Measurements from ENCODE around the gene VWCE. TPM values are rescaled to one million over a fixed set of nuclear protein-coding genes. Genes with fewer than 3 reads are reported as not detected.

The VWCE gene
- total and polyA plus RNA-seq, 2 donors = 2.4 to 11.5 TPM

GRCh38 chr11:61279934-61280659 lies 15.0 kb downstream of the VWCE start:
- Histone ChIP-seq H3K27ac (ENCODE audit: low read depth in 1 of 2, low read length in 1 of 2) (no peak overlapping the region), H3K36me3 (ENCODE audit: control insufficient read depth in 2 of 2, insufficient read depth in 2 of 2, low read length in 1 of 2) (peaks cover 11 to 15% of the 10 kb centered on the region in 2 donors), H3K27me3 (ENCODE audit: control insufficient read depth in 2 of 2, insufficient read depth in 1 of 2, low read length in 1 of 2) (no peaks in the 10 kb centered on the region), H3K4me1 (ENCODE audit: control insufficient read depth in 2 of 2, insufficient read depth in 2 of 2, low read length in 2 of 2) (no peaks in the 10 kb centered on the region), H3K9me3 (ENCODE audit: control insufficient read depth in 2 of 2, insufficient read depth in 1 of 2, low read length in 1 of 2) (no peaks in the 10 kb centered on the region), H3K4me3 (ENCODE audit: low read length in 2 of 2) (no peak overlapping the region)
- no peak for DNase-seq (ENCODE audit: low read depth in 6 of 9, low spot score in 9 of 9)
- 96% methylated on average over 12 of the region's 12 CpGs for WGBS

DNA sequence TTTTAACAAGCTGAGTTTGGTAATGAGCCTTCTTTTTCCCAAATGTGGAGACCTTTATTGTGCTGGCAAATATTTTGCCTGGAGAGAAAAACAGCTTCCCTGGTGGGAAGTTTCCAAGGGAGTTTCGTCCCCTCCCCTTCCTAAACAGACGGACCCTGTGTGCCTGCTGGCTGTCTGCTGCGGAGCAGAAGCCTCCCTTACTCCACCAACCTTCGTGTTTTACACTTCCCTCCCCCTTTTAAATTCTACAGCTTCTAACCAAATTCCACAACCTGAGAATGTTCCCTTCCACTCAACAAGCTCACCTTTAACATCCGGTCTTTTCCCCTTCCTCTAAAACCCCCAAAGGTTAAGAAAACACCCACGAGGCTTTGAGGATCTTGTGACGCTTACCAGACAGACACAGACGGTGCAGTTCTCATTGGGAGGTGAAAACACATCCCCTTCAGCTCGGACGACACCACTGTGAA lies 17.1 kb downstream of the VWCE start:
- H3K4me1 ChIP-seq (ENCODE audit: control insufficient read depth in 2 of 2, insufficient read depth in 2 of 2, low read length in 2 of 2) = no peaks in the 10 kb centered on the region
- no peaks in the 10 kb centered on the region for H3K9me3 ChIP-seq (ENCODE audit: control insufficient read depth in 2 of 2, insufficient read depth in 1 of 2, low read length in 1 of 2)
- H3K27me3 ChIP-seq (ENCODE audit: control insufficient read depth in 2 of 2, insufficient read depth in 1 of 2, low read length in 1 of 2) = no peaks in the 10 kb centered on the region
- no peak overlapping the region for H3K27ac ChIP-seq (ENCODE audit: low read depth in 1 of 2, low read length in 1 of 2)
- peaks cover 11 to 20% of the 10 kb centered on the region in 2 donors for H3K36me3 ChIP-seq (ENCODE audit: control insufficient read depth in 2 of 2, insufficient read depth in 2 of 2, low read length in 1 of 2)
- WGBS = 92% methylated on average over 10 of the region's 10 CpGs
- no peak overlapping the region for H3K4me3 ChIP-seq (ENCODE audit: low read length in 2 of 2)
- DNase-seq (ENCODE audit: low read depth in 6 of 9, low spot score in 9 of 9) = no peak

DNA sequence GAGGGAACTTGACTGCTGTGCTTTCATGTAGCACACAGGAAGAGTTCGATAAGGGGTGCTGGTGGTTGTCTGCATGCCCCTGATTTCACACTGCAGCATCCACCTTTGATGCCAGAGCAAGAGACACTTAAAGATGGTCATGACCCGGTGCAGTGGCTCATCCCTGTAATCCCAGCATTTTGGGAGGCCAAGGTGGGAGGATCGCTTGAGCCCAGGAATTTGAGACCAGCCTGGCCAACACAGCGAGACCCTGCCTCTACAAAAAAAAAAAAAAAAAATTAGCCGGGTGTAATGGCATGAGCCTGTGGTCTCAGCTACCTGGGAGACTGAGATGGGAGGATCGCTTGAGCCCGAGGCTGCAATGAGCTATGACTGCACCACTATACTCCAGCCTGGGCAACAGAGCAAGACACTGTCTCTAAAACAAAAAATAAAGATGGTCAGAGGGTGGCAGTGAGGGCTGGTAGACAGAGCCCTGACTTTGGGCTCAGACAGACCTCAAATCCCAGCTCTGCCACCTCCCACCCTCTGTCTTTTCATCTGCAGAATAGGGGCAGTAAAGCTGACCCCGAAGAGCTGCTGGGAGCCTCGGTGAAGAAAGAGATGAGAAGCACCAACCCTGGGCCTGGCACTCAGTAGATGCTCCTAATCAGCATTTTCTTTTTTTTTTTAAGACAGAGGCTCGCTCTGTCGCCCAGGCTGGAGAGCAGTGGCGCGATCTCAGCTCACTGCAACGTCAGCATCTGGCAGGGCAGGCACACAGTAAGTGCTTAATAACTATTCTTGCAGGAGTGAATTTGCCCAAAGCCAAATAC lies 17.7 kb downstream of the VWCE start:
- H3K27me3 ChIP-seq (ENCODE audit: control insufficient read depth in 2 of 2, insufficient read depth in 1 of 2, low read length in 1 of 2) = no peaks in the 10 kb centered on the region
- no peak for DNase-seq (ENCODE audit: low read depth in 6 of 9, low spot score in 9 of 9)
- H3K36me3 ChIP-seq (ENCODE audit: control insufficient read depth in 2 of 2, insufficient read depth in 2 of 2, low read length in 1 of 2) = peaks cover 15 to 20% of the 10 kb centered on the region in 2 donors
- H3K4me1 ChIP-seq (ENCODE audit: control insufficient read depth in 2 of 2, insufficient read depth in 2 of 2, low read length in 2 of 2) = no peaks in the 10 kb centered on the region
- no peaks in the 10 kb centered on the region for H3K9me3 ChIP-seq (ENCODE audit: control insufficient read depth in 2 of 2, insufficient read depth in 1 of 2, low read length in 1 of 2)
- no peak overlapping the region for H3K27ac ChIP-seq (ENCODE audit: low read depth in 1 of 2, low read length in 1 of 2)
- no peak overlapping the region for H3K4me3 ChIP-seq (ENCODE audit: low read length in 2 of 2)
- 96% methylated on average over 14 of the region's 14 CpGs for WGBS

DNA sequence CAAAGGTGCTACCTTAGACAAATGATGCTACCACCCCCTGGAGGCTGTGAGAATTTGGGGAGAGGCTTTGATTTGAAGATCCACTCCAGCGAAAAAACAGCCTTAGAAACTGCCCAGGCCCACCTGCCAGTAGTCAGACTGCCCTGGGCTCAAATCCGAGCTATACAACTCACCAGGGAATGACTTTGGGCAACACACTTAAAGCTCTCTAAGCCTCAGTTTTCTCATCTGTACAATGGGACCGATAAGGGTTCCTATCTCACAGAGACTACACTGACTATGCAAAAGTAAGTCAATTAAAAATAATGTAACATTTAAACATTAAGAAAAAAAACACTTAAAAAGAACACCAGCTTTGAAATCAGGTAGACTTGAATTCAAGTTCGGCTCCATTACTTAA lies 19.9 kb downstream of the VWCE start:
- peaks cover 8 to 13% of the 10 kb centered on the region in 2 donors for H3K36me3 ChIP-seq (ENCODE audit: control insufficient read depth in 2 of 2, insufficient read depth in 2 of 2, low read length in 1 of 2)
- 97% methylated on average over 4 of the region's 4 CpGs for WGBS
- no peaks in the 10 kb centered on the region for H3K4me1 ChIP-seq (ENCODE audit: control insufficient read depth in 2 of 2, insufficient read depth in 2 of 2, low read length in 2 of 2)
- H3K4me3 ChIP-seq (ENCODE audit: low read length in 2 of 2) = no peak overlapping the region
- no peaks in the 10 kb centered on the region for H3K9me3 ChIP-seq (ENCODE audit: control insufficient read depth in 2 of 2, insufficient read depth in 1 of 2, low read length in 1 of 2)
- no peaks in the 10 kb centered on the region for H3K27me3 ChIP-seq (ENCODE audit: control insufficient read depth in 2 of 2, insufficient read depth in 1 of 2, low read length in 1 of 2)
- no peak overlapping the region for H3K27ac ChIP-seq (ENCODE audit: low read depth in 1 of 2, low read length in 1 of 2)
- DNase-seq (ENCODE audit: low read depth in 6 of 9, low spot score in 9 of 9) = no peak

GRCh38 chr11:61274084-61274483 lies 21.0 kb downstream of the VWCE start:
- peaks cover 8 to 11% of the 10 kb centered on the region in 2 donors for H3K36me3 ChIP-seq (ENCODE audit: control insufficient read depth in 2 of 2, insufficient read depth in 2 of 2, low read length in 1 of 2)
- H3K27ac ChIP-seq (ENCODE audit: low read depth in 1 of 2, low read length in 1 of 2) = no peak overlapping the region
- no peaks in the 10 kb centered on the region for H3K27me3 ChIP-seq (ENCODE audit: control insufficient read depth in 2 of 2, insufficient read depth in 1 of 2, low read length in 1 of 2)
- WGBS = 98% methylated on average over 4 of the region's 4 CpGs
- no peaks in the 10 kb centered on the region for H3K4me1 ChIP-seq (ENCODE audit: control insufficient read depth in 2 of 2, insufficient read depth in 2 of 2, low read length in 2 of 2)
- DNase-seq (ENCODE audit: low read depth in 6 of 9, low spot score in 9 of 9) = no peak
- no peaks in the 10 kb centered on the region for H3K9me3 ChIP-seq (ENCODE audit: control insufficient read depth in 2 of 2, insufficient read depth in 1 of 2, low read length in 1 of 2)
- H3K4me3 ChIP-seq (ENCODE audit: low read length in 2 of 2) = no peak overlapping the region

- Histone ChIP-seq H3K9me3 (ENCODE audit: control insufficient read depth in 2 of 2, insufficient read depth in 1 of 2, low read length in 1 of 2) (no peaks in the 10 kb centered on the region), H3K4me1 (ENCODE audit: control insufficient read depth in 2 of 2, insufficient read depth in 2 of 2, low read length in 2 of 2) (no peaks in the 10 kb centered on the region), H3K4me3 (ENCODE audit: low read length in 2 of 2) (no peak overlapping the region), H3K27me3 (ENCODE audit: control insufficient read depth in 2 of 2, insufficient read depth in 1 of 2, low read length in 1 of 2) (no peaks in the 10 kb centered on the region), H3K36me3 (ENCODE audit: control insufficient read depth in 2 of 2, insufficient read depth in 2 of 2, low read length in 1 of 2) (peaks cover 8 to 11% of the 10 kb centered on the region in 2 donors), H3K27ac (ENCODE audit: low read depth in 1 of 2, low read length in 1 of 2) (no peak overlapping the region)
- 96% methylated on average over 16 of the region's 16 CpGs for WGBS
- no peak for DNase-seq (ENCODE audit: low read depth in 6 of 9, low spot score in 9 of 9)
These were observed 21.7 kb downstream of the VWCE start for GRCh38 chr11:61273178-61274078.

DNA sequence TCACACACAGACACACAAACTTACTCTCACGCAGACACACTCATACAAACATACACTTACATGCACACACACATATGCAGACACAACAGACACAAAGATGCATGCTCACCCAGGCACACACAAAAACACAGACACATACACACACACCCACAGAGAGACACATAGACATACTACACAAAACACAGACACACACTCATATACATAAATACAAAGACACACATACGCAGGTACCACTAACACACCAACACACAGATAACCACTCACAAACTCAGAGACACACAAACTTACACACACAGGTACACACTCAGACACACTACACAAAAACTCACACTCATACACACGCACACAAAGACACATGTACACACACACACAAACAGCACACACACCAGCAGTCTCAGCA lies 22.4 kb downstream of the VWCE start:
- 100% methylated on average over 3 of the region's 3 CpGs for WGBS
- H3K4me1 ChIP-seq (ENCODE audit: control insufficient read depth in 2 of 2, insufficient read depth in 2 of 2, low read length in 2 of 2) = no peaks in the 10 kb centered on the region
- no peaks in the 10 kb centered on the region for H3K9me3 ChIP-seq (ENCODE audit: control insufficient read depth in 2 of 2, insufficient read depth in 1 of 2, low read length in 1 of 2)
- no peaks in the 10 kb centered on the region for H3K27me3 ChIP-seq (ENCODE audit: control insufficient read depth in 2 of 2, insufficient read depth in 1 of 2, low read length in 1 of 2)
- H3K4me3 ChIP-seq (ENCODE audit: low read length in 2 of 2) = no peak overlapping the region
- H3K36me3 ChIP-seq (ENCODE audit: control insufficient read depth in 2 of 2, insufficient read depth in 2 of 2, low read length in 1 of 2) = peaks cover 8 to 11% of the 10 kb centered on the region in 2 donors
- no peak for DNase-seq (ENCODE audit: low read depth in 6 of 9, low spot score in 9 of 9)
- H3K27ac ChIP-seq (ENCODE audit: low read depth in 1 of 2, low read length in 1 of 2) = no peak overlapping the region

DNA sequence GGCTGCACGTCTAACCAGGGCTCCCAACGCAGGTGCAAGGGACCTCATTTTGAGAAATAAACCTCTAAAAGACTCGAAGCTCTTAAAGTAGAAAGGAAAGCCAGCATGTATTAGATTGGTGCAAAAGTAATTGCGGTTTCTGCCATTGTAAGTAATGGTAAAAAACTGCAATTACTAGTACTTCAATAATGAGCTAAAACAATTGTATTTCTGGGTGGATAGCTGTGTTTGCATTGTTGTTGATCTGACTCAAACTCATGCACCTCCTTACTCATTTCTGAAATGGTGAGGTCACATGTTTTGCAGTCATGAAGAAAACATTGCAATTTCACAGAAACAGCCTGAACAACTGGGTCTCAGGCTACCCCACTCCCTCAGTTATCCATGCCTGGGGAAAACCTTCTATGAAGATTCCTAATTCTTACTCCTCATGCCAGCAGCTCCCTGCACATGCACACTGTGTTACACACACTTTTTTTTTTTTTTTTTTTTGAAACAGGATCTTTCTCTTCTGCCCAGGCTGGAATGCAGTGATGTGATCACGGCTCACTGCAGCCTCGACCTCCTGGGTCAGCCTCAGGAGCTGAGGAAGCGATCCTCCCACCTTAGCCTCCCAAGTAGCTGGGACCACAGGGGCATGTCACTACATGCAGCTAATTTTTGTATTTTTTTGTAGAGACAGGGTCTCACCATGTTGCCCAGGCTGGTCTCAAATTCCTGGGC lies 24.6 kb downstream of the VWCE start:
- Histone ChIP-seq H3K4me1 (ENCODE audit: control insufficient read depth in 2 of 2, insufficient read depth in 2 of 2, low read length in 2 of 2) (no peaks in the 10 kb centered on the region), H3K27me3 (ENCODE audit: control insufficient read depth in 2 of 2, insufficient read depth in 1 of 2, low read length in 1 of 2) (no peaks in the 10 kb centered on the region), H3K27ac (ENCODE audit: low read depth in 1 of 2, low read length in 1 of 2) (no peak overlapping the region), H3K9me3 (ENCODE audit: control insufficient read depth in 2 of 2, insufficient read depth in 1 of 2, low read length in 1 of 2) (no peaks in the 10 kb centered on the region), H3K36me3 (ENCODE audit: control insufficient read depth in 2 of 2, insufficient read depth in 2 of 2, low read length in 1 of 2) (peaks cover 8 to 11% of the 10 kb centered on the region in 2 donors), H3K4me3 (ENCODE audit: low read length in 2 of 2) (no peak overlapping the region)
- no peak for DNase-seq (ENCODE audit: low read depth in 6 of 9, low spot score in 9 of 9)
- WGBS = 94% methylated on average over 7 of the region's 7 CpGs

Data from thymus (tissue), 11 donors.